ENCODE measurements around the gene UBE2A. TPM values are rescaled to one million over a fixed set of nuclear protein-coding genes. Genes with fewer than 3 reads are reported as not detected.

The UBE2A gene
- total and polyA plus RNA-seq, 2 of the 13 experiments (the other 11 are each of a cell fraction or from before 2014, with no cell fraction given): 17.0 to 30.5 TPM

GRCh38 chrX:119604766-119605463, 30.6 kb downstream of the UBE2A start:
- no peak overlapping the region for H3K27ac ChIP-seq (ENCODE audit: extremely low read length, insufficient read depth, low read length)
- in situ Hi-C loops (cut with HindIII; ENCODE audit: extremely low pct_ligation_motif_present, low pct_unique_long_range_greater_than_20kb): no loop called here
- no TSS peak for BruUV-seq (replicated peaks)

More at GRCh38 chrX:119604766-119605463, 30.6 kb downstream of the UBE2A start:
- intact Hi-C loops (cut with micrococcal nuclease; ENCODE audit: unreplicated experiment): no loop called here
- DNase-seq (ENCODE audit: low spot score) (no peak), FAIRE-seq (no peak), ATAC-seq (no peak)
- H3K4me1 ChIP-seq (ENCODE audit: insufficient read depth, low read length): peaks cover 26% of the 10 kb centered on the region
- POLR2A ChIA-PET: interaction anchor here (0.8 to 1.3 kb wide), 3 partner anchors 30 to 186 kb away, joined by 3 read pairs; partner anchors contain the start of genes RPL39 and UBE2A
- no peaks in the 10 kb centered on the region for H3K9me3 ChIP-seq (ENCODE audit: low read length)
- no peaks in the 10 kb centered on the region for H3K27me3 ChIP-seq (ENCODE audit: control insufficient read depth in 1 of 2, insufficient read depth in 2 of 2, low read length in 2 of 2)
- 8% methylated on average over 15 of the region's 17 CpGs for WGBS (ENCODE audit: low lambda C conversion rate)
- peaks cover 45% of the 10 kb centered on the region for H3K79me2 ChIP-seq (ENCODE audit: insufficient read depth, low read length)
- CTCF ChIA-PET (ENCODE audit: low intra/inter-chr PET ratio, low total read pairs): no interaction called here
- peak overlapping the region; percentile 76 to 89 (median 82) for H3K4me3 ChIP-seq (replicated peaks in 1 of 3; ENCODE audit: insufficient read depth in 1 of 3, low read depth in 2 of 3, low read length in 3 of 3)
- 0 out of 2 replicates have a peak, but pooled peaks cover 6% of the 10 kb centered on the region for H4K20me1 ChIP-seq (ENCODE audit: insufficient read depth, low read length)
- H3K36me3 ChIP-seq (replicated peaks in 1 of 2; ENCODE audit: control insufficient read depth in 1 of 2, insufficient read depth in 2 of 2, low read length in 2 of 2): no peaks in the 10 kb centered on the region; a peak in 1 of 5 replicates
- H2AFZ ChIP-seq (ENCODE audit: low read length): no peak overlapping the region
- H3K9ac ChIP-seq (ENCODE audit: insufficient read depth, low read depth, low read length): peak overlapping the region; percentile 58; the same call in 1 of the 2 replicates
- TF ChIP-seq ZFP91 (CRISPR knock-in tag; IDR thresholded peaks at IDR 0.05; ENCODE audit: borderline replicate concordance) (0 out of 2 replicates have a peak, but pooled peaks have one; percentile 6), ZBTB49 (CRISPR knock-in tag; IDR thresholded peaks at IDR 0.05; ENCODE audit: borderline replicate concordance) (no peak)
- peak overlapping the region; percentile 68 for H3K4me2 ChIP-seq (ENCODE audit: low read depth, low read length)

Data from HepG2 (cell line).